GM12892 (cell line): ENCODE data around the gene AFDN.

Source experiments
- POLR2A ChIP-seq: IDR thresholded peaks from 2 replicates; pipeline ENCODE4 v1.6.1; 2011; ENCODE audit warnings: low read depth, low read length, control low read depth
- POLR2AphosphoS5 ChIP-seq: IDR thresholded peaks from 2 replicates; pipeline ENCODE4 v1.6.1; 2011; ENCODE audit warnings: low read depth, low read length, control low read depth
- TAF1 ChIP-seq: IDR thresholded peaks from 2 replicates; pipeline ENCODE4 v1.6.1; 2011; ENCODE audit warnings: low read depth, mild to moderate bottlenecking, control low read depth, low read length, borderline replicate concordance

DNA sequence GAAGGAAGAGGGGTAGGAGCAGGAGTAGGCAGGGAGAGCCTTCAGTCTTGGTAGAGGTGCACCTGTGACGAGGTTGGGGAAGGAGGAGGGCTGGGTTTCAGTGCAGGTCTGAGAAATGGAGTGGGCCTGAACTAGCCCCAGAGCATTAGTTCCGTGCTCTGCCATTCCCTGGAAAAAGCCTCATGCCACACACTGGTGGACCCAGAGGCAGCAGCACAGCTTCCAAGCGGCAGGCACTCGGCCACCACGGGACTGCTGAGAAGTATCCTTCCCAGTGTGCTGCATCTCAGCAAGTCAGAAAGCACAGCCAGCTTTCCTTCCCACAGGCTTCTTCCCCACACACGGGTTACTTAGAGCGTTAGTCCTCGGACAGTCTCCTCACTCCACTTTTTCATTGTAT is 93.5 kb downstream of the AFDN start:
- TF ChIP-seq TAF1, result no peak
- TF ChIP-seq POLR2AphosphoS5, result no peak
- no peak for TF ChIP-seq POLR2A
